Panc1 (cell line): ENCODE data around the gene ZCCHC13.

ENCODE experiments used
- REST ChIP-seq, 2 experiments: IDR thresholded peaks; 2 replicates each; pipeline ENCODE4 v1.6.1; 2011 to 2012; ENCODE audit warnings: low read depth in 2 of 2, control low read depth in 1 of 2, low read length in 1 of 2, mild to moderate bottlenecking in 1 of 2, moderate library complexity in 1 of 2; ENCODE audit not compliant: insufficient read depth in 1 of 2
- TF ChIP-seq, protein P1 (sequence below): fragments of 450-650 bp; IDR thresholded peaks from 2 replicates; pipeline ENCODE4 v1.5.1; 2017; ENCODE audit warnings: mild to moderate bottlenecking

DNA sequence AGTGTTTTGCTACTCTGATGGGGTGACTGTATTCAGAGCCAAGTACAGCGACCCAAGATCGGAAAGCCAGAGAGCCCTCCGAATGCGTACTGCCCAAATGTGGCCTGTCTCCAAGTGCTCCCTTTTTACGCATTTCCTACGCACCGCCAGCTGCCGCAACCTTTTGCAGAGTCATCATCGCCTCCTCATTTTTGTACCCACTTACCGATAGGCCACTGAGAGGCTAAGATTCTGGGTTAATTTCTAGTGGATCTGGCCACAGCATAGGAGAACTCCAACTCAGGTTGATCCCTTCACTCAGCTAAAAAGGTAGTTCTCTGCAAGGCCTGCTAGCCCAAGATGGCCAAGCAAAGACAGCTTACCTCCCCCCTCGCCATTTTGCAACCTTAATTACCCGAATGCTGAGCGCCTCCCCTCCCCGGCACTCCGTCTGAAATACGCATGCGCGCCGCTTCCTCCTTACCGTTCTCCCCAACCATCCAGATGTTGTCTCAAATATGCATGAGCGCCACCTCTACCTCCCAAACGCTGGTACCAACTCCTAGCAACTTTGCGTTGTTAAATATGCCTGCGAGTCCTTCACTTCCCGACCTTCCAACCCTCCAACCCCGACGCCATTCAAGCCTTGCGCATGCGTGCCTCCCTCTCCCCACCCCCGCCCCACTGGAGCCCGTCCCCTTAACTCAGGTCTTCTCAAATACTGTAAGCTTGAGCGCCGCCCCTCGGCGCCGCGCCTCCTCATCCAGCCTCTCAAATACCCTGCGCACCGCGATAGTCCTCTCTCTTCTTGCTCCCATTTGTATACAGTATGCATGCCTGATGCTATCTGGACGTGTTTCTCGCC lies 11.8 kb upstream of the ZCCHC13 start:
- TF ChIP-seq, protein P1, sequence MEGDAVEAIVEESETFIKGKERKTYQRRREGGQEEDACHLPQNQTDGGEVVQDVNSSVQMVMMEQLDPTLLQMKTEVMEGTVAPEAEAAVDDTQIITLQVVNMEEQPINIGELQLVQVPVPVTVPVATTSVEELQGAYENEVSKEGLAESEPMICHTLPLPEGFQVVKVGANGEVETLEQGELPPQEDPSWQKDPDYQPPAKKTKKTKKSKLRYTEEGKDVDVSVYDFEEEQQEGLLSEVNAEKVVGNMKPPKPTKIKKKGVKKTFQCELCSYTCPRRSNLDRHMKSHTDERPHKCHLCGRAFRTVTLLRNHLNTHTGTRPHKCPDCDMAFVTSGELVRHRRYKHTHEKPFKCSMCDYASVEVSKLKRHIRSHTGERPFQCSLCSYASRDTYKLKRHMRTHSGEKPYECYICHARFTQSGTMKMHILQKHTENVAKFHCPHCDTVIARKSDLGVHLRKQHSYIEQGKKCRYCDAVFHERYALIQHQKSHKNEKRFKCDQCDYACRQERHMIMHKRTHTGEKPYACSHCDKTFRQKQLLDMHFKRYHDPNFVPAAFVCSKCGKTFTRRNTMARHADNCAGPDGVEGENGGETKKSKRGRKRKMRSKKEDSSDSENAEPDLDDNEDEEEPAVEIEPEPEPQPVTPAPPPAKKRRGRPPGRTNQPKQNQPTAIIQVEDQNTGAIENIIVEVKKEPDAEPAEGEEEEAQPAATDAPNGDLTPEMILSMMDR = peak; percentile 50
- no peak for TF ChIP-seq REST (IDR thresholded peaks at IDR 0.05; ENCODE audit: insufficient read depth in 1 of 2, low read depth in 2 of 2, low read length in 1 of 2)
